GM23248 (cell line): Measurements from ENCODE around the gene DDRGK1. TPM values are rescaled to one million over a fixed set of nuclear protein-coding genes. Genes with fewer than 3 reads are reported as not detected.
"Not testable (repeated sequence)": the region's sequence is repeated elsewhere in the genome, so short reads cannot be mapped to it uniquely, and the experiment has no call there.

Experiments
- DNase-seq: peaks from one replicate; pipeline ENCODE4 v3.0.0-alpha.2; 2015
- H2AFZ ChIP-seq: fragments of 200-600 bp; sonication (generic); 2 replicates; pipeline ENCODE4 v1.6.1; 2016; ENCODE audit warnings: antibody characterized with exemption
- H3F3A ChIP-seq: fragments of 200-600 bp; sonication (generic); 2 replicates; pipeline ENCODE4 v1.6.1; 2016; ENCODE audit warnings: mild to moderate bottlenecking, antibody characterized with exemption, mixed run types; ENCODE audit not compliant: insufficient read depth
- H3K27ac ChIP-seq: fragments of 200-600 bp; sonication (generic); 2 replicates; pipeline ENCODE4 v1.5.1; 2016; ENCODE audit warnings: mild to moderate bottlenecking
- H3K27me3 ChIP-seq: fragments of 200-600 bp; sonication (generic); replicated peaks from 2 replicates; pipeline ENCODE4 v1.6.1; 2016; ENCODE audit warnings: mild to moderate bottlenecking; ENCODE audit not compliant: insufficient read depth
- H3K36me3 ChIP-seq: fragments of 200-600 bp; sonication (generic); 2 replicates; pipeline ENCODE4 v1.6.1; 2016; ENCODE audit warnings: low read depth, mild to moderate bottlenecking
- H3K4me1 ChIP-seq: fragments of 200-600 bp; sonication (generic); 2 replicates; pipeline ENCODE4 v1.6.1; 2016; ENCODE audit warnings: mild to moderate bottlenecking; ENCODE audit not compliant: insufficient read depth
- H3K4me2 ChIP-seq: fragments of 200-600 bp; sonication (generic); one replicate; pipeline ENCODE4 v1.6.1; 2016; ENCODE audit warnings: mild to moderate bottlenecking; ENCODE audit not compliant: unreplicated experiment
- H3K4me3 ChIP-seq: fragments of 200-600 bp; sonication (generic); 2 replicates; pipeline ENCODE4 v1.5.1; 2016; ENCODE audit warnings: mild to moderate bottlenecking
- H3K79me2 ChIP-seq: fragments of 200-600 bp; sonication (generic); 2 replicates; pipeline ENCODE4 v1.6.1; 2016; ENCODE audit warnings: mild to moderate bottlenecking; ENCODE audit not compliant: insufficient read depth
- H3K9ac ChIP-seq: fragments of 200-600 bp; sonication (generic); 2 replicates; pipeline ENCODE4 v1.6.1; 2016; ENCODE audit warnings: mild to moderate bottlenecking
- H3K9me2 ChIP-seq: fragments of 200-600 bp; sonication (generic); 2 replicates; pipeline ENCODE4 v1.6.1; 2016; ENCODE audit warnings: mixed run types, mild to moderate bottlenecking, moderate library complexity; ENCODE audit not compliant: insufficient read depth
- H3K9me3 ChIP-seq: fragments of 200-600 bp; sonication (generic); one replicate; pipeline ENCODE4 v1.6.1; 2017; ENCODE audit warnings: low read depth
- H4K20me1 ChIP-seq: fragments of 200-600 bp; sonication (generic); 2 replicates; pipeline ENCODE4 v1.6.0; 2016; ENCODE audit not compliant: insufficient read depth
- EZH2 ChIP-seq: fragments of 200-600 bp; sonication (generic); IDR thresholded peaks from 2 replicates; pipeline ENCODE4 v1.6.1; 2018; ENCODE audit warnings: antibody characterized with exemption, mild to moderate bottlenecking; ENCODE audit not compliant: insufficient read depth, poor library complexity, severe bottlenecking
- EZH2phosphoT487 ChIP-seq: fragments of 200-600 bp; sonication (generic); IDR thresholded peaks from 2 replicates; pipeline ENCODE4 v1.6.1; 2018; ENCODE audit warnings: antibody characterized with exemption, moderate library complexity, mild to moderate bottlenecking, low read depth; ENCODE audit not compliant: insufficient read depth
- WGBS, 2 experiments: methylation state at CpG; one replicate each; pipeline ENCODE4 v1.1.6; 2015 to 2017; ENCODE audit warnings: low lambda C conversion rate in 2 of 2, low coverage in 1 of 2; ENCODE audit errors: missing lambda C conversion rate in 2 of 2; 5-methylcytosine and 5-hydroxymethylcytosine counted together
- in situ Hi-C: fragments of 300-500 bp; cut with MboI; formaldehyde crosslinking; loops from 2 replicates; pipeline ENCODE4 v1.15.0; 2020
- polyA plus RNA-seq: library from polyadenylated mRNA; unstranded; fragments of >200 nt; fragmentation: Nextera tagmentation; extraction: Ambion mirVana; gene quantifications from 2 replicates; pipeline ENCODE4 v1.2.1, GENCODE V29; 2016
- total RNA-seq: library from RNA; depleted of rRNA; stranded (reverse); fragments of >200 nt; shearing (Covaris generic); gene quantifications from 2 replicates; pipeline ENCODE4 v1.2.3, GENCODE V29; 2014

Gene DDRGK1
- total and polyA plus RNA-seq, 2 experiments from 2014 or later, result 50.8 to 55.9 TPM

DNA sequence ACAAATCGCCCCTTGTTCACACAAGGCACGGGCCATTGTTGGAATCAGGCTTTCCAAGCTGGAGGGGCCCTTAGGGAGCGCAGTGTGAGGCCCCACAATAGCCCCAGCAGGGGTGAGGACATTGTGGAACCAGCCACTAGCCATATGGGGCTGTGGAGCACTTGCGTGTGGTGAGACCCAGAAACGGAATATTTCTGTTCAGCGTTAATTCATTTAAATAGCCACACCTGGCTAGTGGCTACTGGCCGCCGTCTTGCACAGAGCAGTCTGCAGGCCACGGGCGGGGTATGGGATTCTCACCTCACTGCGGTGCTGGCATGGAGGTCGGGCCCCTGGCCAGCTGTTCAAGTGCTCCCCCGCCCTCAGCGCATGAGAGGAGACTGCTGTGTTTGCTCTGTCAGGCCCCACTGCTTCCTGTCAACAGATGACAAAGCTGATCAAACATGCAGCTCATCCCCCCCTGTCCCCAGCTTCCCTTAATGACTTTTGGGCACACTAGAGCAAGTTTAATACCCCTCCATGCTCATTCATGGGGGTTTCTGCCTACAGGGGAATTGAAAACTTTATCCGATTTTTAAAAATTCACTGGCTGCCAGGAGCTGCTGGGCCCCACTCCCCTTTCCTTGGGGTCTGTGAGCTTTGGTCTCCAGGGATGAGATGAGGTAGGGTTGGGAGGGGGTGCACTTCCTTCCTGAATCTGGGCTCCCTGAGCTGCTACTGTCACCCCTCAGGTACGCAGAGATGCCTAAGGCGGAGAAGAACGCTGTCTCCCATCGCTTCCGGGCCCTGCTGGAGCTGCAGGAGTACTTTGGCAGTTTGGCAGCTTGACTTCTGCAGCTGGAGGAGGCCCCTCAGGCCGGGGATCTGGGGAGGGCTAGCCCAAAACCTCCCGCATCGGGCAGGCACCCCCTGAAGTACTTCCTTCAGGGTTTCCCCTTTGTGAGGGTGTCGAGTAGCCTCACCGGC lies 18.4 kb upstream of the DDRGK1 start:
- Histone ChIP-seq H3K9me3 (no peaks in the 10 kb centered on the region), H3K27ac (no peak overlapping the region), H3K4me1 (no peaks in the 10 kb centered on the region), H3K27me3 (no peaks in the 10 kb centered on the region), H3F3A (no peaks in the 10 kb centered on the region), H4K20me1 (no peaks in the 10 kb centered on the region), H3K9ac (no peak overlapping the region), H3K4me3 (no peak overlapping the region), H2AFZ (no peak overlapping the region), H3K36me3 (peaks cover 10% of the 10 kb centered on the region; the same call in 1 of the 2 replicates), H3K9me2 (no peaks in the 10 kb centered on the region), H3K79me2 (no peaks in the 10 kb centered on the region), H3K4me2 (no peak overlapping the region)
- DNase-seq, result no peak
- in situ Hi-C loops, result no loop called here
- TF ChIP-seq EZH2phosphoT487, result no peak
- no peak for TF ChIP-seq EZH2
- 92 to 96% methylated on average over 20 to 25 of the region's 25 CpGs for WGBS, 2 experiments

DNA sequence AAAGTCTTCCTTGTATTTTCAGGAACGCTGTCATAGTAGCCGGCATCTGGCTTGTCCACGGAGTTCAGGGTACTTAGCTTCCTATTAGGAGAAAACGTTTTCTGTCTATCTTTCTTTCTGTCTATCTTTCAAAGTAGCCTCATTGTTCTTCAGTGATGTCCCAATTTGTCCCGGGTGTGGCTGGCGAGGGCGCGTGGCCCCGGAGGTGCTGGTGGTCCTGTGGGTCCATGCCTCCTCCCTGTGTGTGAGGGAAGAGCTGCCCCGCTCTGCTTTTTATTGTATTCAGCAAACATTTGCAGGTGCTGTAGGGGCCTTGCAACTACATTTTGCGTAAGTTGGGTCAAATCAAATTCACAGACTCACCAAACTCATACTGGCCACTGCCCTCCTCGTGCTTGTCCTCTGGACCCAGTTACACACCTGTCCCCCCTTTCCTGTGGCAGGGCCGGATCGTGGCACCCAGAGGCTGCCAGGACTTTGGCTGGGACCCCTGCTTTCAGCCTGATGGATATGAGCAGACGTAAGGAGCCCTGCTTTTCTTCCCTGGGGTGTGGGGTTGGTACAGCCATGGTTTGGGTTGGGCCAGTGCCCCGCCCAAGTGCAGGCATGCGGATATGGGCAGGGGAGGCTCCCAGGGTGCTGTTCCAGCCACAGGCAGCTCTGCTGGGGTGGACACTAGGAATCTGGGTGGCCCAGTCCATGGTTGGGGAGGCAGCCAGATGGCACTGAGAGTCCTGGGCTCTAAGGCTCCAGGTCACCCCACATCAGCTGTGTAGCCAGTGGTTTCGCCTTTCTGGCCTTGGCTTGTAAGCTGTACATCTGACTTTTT lies 17.1 kb upstream of the DDRGK1 start:
- no peaks in the 10 kb centered on the region for H3K27me3 ChIP-seq
- H3K9ac ChIP-seq, result no peak overlapping the region
- no peak overlapping the region for H3K4me2 ChIP-seq
- no peak overlapping the region for H3K4me3 ChIP-seq
- H4K20me1 ChIP-seq, result no peaks in the 10 kb centered on the region
- no peaks in the 10 kb centered on the region for H3K79me2 ChIP-seq
- no peaks in the 10 kb centered on the region for H3K4me1 ChIP-seq
- in situ Hi-C loops, result no loop called here
- no peaks in the 10 kb centered on the region for H3K9me3 ChIP-seq
- peaks cover 10% of the 10 kb centered on the region; the same call in 1 of the 2 replicates for H3K36me3 ChIP-seq
- WGBS, 2 experiments, result 93% methylated on average over 17 to 18 of the region's 18 CpGs
- TF ChIP-seq EZH2phosphoT487, result no peak
- TF ChIP-seq EZH2, result no peak
- no peaks in the 10 kb centered on the region for H3K9me2 ChIP-seq
- DNase-seq, result no peak
- H3F3A ChIP-seq, result no peaks in the 10 kb centered on the region
- no peak overlapping the region for H3K27ac ChIP-seq
- no peak overlapping the region for H2AFZ ChIP-seq

DNA sequence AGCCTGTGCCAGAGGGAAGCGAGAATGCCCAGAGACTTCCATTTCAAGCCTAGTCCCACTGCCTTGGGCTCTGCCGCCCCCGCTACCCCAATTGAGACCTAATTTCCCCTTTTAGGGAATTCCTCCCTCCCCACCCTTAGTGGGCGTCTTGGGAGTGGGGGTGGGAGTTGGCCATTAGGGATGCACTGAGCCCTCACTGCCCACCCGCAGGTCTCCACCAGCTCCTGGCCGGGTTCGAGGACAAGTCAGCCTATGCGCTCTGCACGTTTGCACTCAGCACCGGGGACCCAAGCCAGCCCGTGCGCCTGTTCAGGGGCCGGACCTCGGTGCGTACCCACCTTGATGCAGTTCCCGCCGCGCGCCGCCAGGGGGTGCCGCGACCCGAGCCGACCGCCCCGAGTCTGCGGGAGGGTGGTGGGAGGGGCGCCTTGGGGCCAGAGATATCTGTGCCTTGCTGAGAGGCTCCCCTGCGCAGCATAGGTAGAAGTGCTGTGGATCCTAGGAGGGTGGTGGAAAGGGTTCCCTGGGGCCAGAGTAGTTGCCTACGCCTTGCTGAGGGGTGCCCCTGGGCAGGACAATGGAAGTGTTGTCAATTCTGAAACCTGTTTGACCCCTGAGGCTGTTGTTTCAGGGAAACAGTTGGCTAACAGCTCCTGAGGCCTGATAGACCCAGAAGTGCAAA lies 14.0 kb upstream of the DDRGK1 start:
- Histone ChIP-seq H3K27me3 (no peaks in the 10 kb centered on the region), H3K9ac (no peak overlapping the region), H2AFZ (no peak overlapping the region), H3K36me3 (peaks cover 10% of the 10 kb centered on the region; the same call in 1 of the 2 replicates), H3F3A (no peaks in the 10 kb centered on the region), H3K79me2 (peaks cover 5% of the 10 kb centered on the region; the same call in 1 of the 2 replicates), H3K9me3 (no peaks in the 10 kb centered on the region), H3K27ac (no peak overlapping the region), H3K4me2 (no peak overlapping the region), H3K4me1 (no peaks in the 10 kb centered on the region), H4K20me1 (no peaks in the 10 kb centered on the region), H3K9me2 (no peaks in the 10 kb centered on the region), H3K4me3 (no peak overlapping the region)
- TF ChIP-seq EZH2 (no peak), EZH2phosphoT487 (no peak)
- DNase-seq, result peak; percentile 63
- in situ Hi-C loops, result no loop called here
- 29 to 32% methylated on average over 27 to 30 of the region's 30 CpGs for WGBS, 2 experiments

DNA sequence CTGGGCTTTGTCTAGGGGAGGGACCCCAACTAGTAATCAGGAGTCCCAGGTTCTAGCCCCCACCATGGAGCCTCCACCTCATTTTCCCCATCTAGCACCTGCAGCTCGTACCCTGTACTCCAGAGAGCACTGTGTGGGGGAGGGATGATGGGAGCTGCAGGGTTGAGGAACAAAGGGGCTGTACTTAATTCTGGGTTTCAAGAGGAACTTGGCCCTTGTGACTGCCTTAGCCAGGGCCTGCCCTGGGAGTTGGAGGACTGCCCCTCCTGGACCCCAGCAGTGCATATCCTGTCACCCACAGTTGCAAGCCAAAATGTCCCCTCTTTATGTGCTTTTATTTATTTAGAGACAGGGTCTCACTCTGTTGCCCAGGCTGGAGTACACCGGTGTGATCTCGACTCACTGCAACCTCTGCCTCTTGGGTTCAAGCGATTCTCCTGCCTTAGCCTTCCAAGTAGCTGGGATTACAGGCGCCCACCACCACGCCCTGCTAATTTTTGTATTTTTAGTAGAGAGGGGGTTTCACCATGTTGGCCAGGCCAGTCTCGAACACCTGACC lies 11.0 kb upstream of the DDRGK1 start:
- H3K4me1 ChIP-seq, H3F3A ChIP-seq, H3K36me3 ChIP-seq, H3K27ac ChIP-seq, H3K9ac ChIP-seq, DNase-seq, H3K9me3 ChIP-seq, H3K9me2 ChIP-seq, in situ Hi-C loops, H2AFZ ChIP-seq, H3K4me2 ChIP-seq, H3K4me3 ChIP-seq, H3K27me3 ChIP-seq, H4K20me1 ChIP-seq: not testable (repeated sequence)
- 96 to 99% methylated on average over 7 of the region's 7 CpGs for WGBS, 2 experiments
- H3K79me2 ChIP-seq, result peaks cover 34% of the 10 kb centered on the region
